NCI-H446 treated with DMSO at 0.1 percent for 48 hours (cell line): ENCODE measurements around the gene IL32.
A peak's percentile ranks its signal among the peaks of the same experiment; 100 is the strongest.

Source experiments
- DNase-seq: peaks from one replicate; lab custom pipeline; 2025; lab: John Stamatoyannopoulos, UW

The IL32 gene

DNA sequence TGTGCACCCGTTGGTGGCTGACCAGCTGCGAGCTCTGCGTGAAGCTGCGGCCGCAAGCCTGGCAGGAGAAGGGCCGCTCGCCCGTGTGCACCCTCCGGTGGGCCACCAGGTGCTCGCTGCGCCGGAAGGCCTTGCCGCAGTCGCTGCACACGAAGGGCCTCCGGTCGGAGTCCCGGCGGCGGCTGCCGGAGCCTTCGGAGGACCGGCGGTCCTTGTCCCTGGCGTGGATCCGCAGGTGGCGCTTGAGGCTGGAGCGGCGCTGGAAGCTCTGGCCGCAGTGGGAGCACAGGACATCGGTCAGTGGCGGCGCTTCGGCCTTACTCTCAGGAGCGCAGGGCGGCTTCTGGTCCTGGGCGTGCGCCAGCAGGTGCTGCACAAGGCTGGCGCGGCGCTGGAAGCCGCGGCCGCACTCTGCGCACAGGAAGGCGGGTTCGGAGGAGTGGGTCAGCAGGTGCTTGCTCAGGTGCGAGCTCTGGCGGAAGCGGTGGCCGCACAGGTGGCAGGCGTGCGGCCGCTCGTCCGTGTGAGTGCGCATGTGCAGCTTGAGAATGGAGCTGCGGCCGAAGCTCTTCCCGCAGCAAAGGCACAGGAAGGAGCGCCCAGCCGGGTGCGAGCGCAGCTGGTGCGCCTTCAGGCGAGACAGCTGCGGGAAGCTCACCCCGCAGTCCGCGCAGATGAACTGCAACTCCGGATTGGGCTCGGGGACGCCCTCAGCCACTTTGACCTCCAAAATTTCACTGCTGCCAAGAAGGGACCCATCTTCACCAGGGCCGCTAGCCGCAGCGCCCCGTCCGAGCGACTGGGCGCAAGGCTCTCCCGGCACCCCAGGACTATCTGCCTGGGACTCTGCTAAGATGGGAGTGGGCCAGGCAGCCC is 24.5 kb downstream of the IL32 start:
- no peak for DNase-seq

- DNase-seq, result no peak
These were observed 26.1 kb downstream of the IL32 start for GRCh38 chr16:3091551-3091950.

DNA sequence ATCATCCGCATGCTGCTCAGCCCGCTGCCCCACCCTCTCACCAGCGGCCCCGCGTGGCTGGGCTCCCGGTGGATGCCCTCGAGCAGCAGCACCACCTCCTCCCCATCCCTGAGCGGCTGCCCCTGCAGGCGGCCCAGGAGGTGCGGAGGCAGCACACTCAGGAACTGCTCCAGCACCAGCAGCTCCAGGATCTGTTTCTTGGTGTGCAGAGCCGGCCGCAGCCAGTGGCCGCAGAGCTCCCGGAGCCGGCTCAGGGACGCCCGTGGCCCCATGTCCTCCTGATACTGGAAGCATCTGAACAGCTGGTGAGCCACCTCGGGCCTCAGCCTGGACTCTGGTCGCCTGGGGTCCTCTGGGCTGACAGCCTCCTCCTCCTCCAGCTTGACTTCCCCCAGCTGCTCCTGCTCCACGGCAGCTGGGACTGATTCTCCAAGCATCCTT is 27.1 kb downstream of the IL32 start:
- no peak for DNase-seq

DNA sequence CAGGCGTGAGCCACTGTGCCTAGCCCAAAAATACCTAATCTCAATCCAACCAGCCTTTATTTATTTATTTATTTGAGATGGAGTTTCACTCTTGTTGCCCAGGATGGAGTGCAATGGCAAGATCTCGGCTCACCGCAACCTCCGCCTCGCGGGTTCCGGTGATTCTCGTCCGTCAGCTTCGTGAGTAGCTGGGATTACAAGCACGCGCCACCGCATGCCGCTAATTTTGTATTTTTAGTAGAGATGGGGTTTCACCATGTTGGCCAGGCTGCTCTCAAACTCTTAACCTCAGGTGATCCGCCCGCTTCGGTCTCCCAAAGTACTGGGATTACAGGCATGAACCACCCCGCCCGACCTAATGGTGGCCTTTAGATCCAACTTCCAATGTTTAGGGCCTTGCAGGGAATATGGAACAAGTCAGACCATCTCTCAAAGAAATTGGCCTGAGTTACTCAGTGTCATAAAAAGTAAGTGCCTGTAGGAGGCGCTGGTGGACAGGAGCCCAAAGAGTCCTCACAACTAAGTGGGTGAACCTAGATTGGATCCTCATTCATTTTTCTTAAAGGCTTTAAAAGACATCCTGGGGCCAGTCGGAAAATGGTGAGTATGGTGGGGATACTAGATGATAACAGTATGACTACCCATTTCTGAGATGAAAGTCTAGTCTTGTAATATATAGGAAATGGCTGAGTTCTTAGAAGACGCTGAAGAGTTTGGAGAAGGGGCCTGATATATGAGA is 29.0 kb downstream of the IL32 start:
- no peak for DNase-seq

- DNase-seq, result no peak
These were observed 30.4 kb downstream of the IL32 start for GRCh38 chr16:3095869-3096268.

DNA sequence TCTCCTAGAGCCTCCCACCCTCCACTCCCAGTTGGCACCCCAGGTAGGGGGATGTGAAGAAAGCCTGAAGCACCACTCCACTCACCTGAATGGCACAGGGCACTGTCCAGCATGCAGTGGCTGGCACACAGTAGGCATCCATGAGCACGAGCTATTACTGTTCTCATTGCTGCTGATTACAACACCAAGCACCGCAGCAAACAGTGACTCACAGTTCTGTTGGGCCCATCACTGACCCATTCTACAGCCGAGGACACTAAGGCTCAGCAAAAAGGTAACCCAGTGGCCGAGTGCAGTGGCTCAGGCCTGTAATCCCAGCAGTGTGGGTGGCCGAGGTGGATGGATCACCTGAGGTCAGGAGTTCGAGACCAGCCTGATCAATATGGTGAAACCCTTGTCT is 30.9 kb downstream of the IL32 start:
- DNase-seq, result no peak

GRCh38 chr16:3097266-3097665 is 31.8 kb downstream of the IL32 start:
- no peak for DNase-seq

GRCh38 chr16:3098459-3099394 is 33.3 kb downstream of the IL32 start, which contains the start of gene ZSCAN10:
TSS of gene ZSCAN10 (minus strand) at chr16:3099294. CDS start at chr16:3092937, 6,357 bp downstream.
- no peak for DNase-seq

DNA sequence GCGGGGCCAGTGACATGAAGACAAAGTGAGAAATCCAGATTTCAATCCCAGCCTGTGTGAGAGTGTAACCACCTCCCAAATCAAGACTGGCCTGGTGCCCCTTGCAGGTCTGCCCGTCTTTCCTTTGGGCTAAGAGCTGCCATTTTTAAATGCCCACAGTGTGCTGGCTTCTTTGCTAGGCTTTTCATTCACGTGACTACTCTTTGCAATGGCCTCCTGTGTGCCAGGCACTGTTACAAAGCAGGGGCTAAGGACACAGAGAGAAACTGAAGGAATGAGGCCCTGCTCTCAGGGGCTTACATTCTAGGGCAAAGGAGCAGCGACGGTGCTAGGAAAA is 33.9 kb downstream of the IL32 start:
- DNase-seq, result no peak

- peak; percentile 75 for DNase-seq
These were observed 34.5 kb downstream of the IL32 start for GRCh38 chr16:3099732-3100499.

GRCh38 chr16:3101018-3101840 is 35.8 kb downstream of the IL32 start:
- DNase-seq, result no peak

GRCh38 chr16:3101841-3102470 is 36.5 kb downstream of the IL32 start:
- DNase-seq, result no peak

GRCh38 chr16:3106205-3106928 is 40.9 kb downstream of the IL32 start:
- DNase-seq, result peak; percentile 80

DNA sequence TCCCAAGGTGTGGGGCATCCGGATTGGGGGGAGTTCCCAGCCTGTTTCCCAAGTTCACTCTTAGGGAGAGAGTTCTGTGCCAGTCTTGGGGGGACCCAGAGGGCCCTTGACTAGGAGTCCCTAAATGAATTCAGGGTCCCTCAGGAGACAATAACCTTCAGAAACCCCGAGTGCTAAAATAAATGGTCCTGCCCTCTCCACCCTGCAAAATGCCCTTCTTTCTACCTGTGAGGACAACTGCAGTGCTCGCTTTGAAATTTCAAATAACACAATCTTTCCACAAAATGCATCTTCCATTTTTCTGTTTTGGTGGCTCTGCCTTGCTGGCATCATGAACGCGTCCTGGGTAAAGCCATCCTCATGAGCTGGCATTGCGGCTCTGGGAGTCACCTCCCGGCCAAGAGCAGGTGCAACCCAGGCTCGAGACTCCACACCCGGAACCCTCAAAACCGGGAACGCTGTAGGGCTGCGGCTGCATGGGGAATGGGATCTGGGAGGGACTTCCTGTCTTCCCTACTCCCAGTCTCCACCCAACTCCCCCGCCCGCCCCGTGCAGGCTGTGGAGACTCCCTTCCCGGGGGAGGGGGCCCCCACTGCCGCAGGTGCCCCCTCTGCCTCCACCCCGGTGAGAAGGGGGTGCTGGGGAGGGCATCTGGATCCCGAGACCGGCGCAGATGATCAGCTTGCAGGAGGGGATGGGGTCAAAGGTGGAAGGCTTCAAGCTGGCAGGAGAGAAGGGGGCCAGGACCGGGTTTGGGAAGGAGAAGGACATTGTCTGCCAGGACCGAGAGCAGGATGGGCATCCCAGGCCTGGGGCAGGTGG is 46.8 kb downstream of the IL32 start, which contains the start of gene ZNF205:
Gene ZNF205, plus strand, starts transcription at position 529 of the 823 bp plus-strand sequence. CDS start 845 bp downstream, outside the sequence.
- peak; percentile 30 for DNase-seq

- DNase-seq, result no peak
These were observed 47.6 kb downstream of the IL32 start for GRCh38 chr16:3112881-3113574.

GRCh38 chr16:3113765-3114479 is 48.5 kb downstream of the IL32 start:
- DNase-seq, result no peak

DNA sequence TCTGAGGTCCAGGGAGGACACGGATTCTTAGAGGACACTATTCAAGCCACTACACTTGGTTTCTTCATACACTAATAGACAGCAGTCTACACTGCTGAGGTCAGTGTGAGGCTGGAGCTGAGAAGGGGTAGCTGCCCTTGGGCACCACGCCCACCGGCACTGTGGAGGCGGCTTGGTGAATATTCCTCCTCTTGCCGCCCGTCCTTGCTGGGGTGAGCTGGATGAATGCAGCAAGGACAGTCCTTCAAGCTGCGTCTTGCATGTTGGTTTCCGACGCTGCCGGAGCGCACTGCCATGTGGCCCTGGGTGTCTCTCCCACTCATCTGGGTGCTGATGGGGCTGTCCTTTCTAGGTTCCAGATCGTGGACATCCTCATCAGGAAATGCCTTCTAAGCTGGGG is 49.6 kb downstream of the IL32 start:
- no peak for DNase-seq
